ENCODE results near the gene MUC5B. TPM values are rescaled to one million over a fixed set of nuclear protein-coding genes. Genes with fewer than 3 reads are reported as not detected.
A peak's percentile ranks its signal among the peaks of the same experiment; 100 is the strongest.

The MUC5B gene
- total and polyA plus RNA-seq, 9 donors: 0.02 to 35.3 (median 1.1) TPM; not detected in 1

DNA sequence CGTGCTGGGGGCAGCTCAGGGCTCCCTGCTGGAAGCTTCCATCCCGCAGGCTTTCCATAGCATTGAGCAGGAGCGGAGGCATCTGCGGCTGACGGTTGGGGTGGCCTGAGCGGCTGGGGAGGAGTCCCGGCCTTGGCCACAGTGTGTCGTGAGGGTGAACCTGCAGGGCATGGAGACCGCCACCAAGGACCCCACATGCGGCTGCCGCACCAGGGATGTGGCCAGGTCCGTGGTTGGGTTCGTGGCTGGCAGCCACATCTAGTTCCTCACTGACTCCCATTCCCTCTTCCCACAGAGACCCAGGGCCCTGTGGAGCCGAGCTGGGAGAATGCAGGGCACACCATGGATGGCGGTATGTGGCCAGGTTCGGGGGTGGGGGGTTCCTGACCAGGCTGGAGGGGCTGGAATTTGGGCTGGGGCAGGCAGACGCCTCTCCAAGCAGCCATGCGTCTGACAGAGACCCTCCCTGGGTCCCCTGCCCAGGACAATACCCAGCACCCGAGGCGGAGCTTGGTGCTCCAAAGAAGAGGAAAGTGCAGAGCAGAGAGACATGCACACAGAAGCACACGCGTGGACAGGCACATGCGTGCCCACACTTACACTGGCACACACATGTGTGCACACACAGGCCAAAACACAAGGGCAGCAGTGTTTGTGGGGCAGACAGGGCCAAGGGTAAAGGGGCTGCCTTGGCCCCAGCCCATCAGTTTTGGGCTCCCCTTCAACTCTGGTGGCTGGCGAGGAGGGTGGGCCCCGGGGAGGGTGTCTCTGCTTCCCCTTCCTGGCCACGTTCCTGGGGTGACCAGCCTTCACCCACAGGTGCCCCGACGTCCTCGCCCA is 2.7 kb downstream of the MUC5B start:
- H3K27me3 ChIP-seq: peaks cover 3% of the 10 kb centered on the region
- no peaks in the 10 kb centered on the region for H3K36me3 ChIP-seq
- no peak overlapping the region for H3K27ac ChIP-seq
- 82 to 83% (median 82%) methylated on average over 29 of the region's 29 CpGs for WGBS, 3 donors
- H3K9me3 ChIP-seq: no peaks in the 10 kb centered on the region
- DNase-seq: peak in 2 of 5 donors; percentile 8 to 23
- no peak overlapping the region for H3K4me3 ChIP-seq
- TF ChIP-seq, protein P1, sequence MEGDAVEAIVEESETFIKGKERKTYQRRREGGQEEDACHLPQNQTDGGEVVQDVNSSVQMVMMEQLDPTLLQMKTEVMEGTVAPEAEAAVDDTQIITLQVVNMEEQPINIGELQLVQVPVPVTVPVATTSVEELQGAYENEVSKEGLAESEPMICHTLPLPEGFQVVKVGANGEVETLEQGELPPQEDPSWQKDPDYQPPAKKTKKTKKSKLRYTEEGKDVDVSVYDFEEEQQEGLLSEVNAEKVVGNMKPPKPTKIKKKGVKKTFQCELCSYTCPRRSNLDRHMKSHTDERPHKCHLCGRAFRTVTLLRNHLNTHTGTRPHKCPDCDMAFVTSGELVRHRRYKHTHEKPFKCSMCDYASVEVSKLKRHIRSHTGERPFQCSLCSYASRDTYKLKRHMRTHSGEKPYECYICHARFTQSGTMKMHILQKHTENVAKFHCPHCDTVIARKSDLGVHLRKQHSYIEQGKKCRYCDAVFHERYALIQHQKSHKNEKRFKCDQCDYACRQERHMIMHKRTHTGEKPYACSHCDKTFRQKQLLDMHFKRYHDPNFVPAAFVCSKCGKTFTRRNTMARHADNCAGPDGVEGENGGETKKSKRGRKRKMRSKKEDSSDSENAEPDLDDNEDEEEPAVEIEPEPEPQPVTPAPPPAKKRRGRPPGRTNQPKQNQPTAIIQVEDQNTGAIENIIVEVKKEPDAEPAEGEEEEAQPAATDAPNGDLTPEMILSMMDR (IDR thresholded peaks at IDR 0.05): no peak
- no peak for TF ChIP-seq EP300 (IDR thresholded peaks at IDR 0.05)
- no peak for TF ChIP-seq POLR2A (IDR thresholded peaks at IDR 0.05)
- H3K4me1 ChIP-seq (ENCODE audit: insufficient read depth): no peaks in the 10 kb centered on the region
- intact Hi-C loops (cut with DNase I): no loop called here

DNA sequence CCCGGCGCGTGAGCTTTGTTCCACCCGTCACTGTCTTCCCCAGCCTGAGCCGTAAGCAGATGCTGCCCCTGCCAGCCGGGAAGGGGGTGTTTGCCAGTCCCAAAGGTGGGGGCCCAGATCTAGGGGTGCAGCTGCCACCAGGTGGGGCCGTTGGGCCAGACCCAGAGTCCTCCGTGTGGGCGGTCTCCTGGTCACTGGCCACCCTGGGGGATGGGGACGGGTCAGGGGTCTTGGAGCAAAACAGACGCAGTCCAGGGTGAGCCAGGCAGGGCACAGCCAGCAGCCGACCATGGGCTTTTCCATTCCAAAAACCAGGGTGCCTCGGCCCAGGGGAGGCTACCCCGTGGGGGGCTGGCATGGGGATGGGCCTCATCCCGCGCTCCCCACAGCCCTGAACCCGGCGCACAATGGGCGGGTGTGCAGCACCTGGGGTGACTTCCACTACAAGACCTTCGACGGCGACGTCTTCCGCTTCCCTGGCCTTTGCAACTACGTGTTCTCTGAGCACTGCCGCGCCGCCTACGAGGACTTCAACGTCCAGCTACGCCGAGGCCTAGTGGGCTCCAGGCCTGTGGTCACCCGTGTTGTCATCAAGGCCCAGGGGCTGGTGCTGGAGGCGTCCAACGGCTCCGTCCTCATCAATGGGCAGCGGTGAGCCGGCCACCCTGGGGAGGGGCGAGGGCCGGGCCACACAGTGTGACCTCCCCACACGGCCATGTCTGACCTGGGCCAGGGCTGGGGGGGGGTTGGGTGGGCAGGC is 3.5 kb downstream of the MUC5B start:
- Histone ChIP-seq H3K4me3 (no peak overlapping the region), H3K9me3 (no peaks in the 10 kb centered on the region), H3K27me3 (peaks cover 3% of the 10 kb centered on the region), H3K4me1 (ENCODE audit: insufficient read depth) (no peaks in the 10 kb centered on the region), H3K27ac (no peak overlapping the region), H3K36me3 (no peaks in the 10 kb centered on the region)
- intact Hi-C loops (cut with DNase I): no loop called here
- WGBS, 3 donors: 63 to 68% (median 65%) methylated on average over 41 of the region's 41 CpGs
- DNase-seq: peak in 2 of 5 donors; percentile 16 to 29
- no peak for TF ChIP-seq EP300 (IDR thresholded peaks at IDR 0.05)
- TF ChIP-seq, protein P1 (IDR thresholded peaks at IDR 0.05): no peak
- TF ChIP-seq POLR2A (IDR thresholded peaks at IDR 0.05): no peak

DNA sequence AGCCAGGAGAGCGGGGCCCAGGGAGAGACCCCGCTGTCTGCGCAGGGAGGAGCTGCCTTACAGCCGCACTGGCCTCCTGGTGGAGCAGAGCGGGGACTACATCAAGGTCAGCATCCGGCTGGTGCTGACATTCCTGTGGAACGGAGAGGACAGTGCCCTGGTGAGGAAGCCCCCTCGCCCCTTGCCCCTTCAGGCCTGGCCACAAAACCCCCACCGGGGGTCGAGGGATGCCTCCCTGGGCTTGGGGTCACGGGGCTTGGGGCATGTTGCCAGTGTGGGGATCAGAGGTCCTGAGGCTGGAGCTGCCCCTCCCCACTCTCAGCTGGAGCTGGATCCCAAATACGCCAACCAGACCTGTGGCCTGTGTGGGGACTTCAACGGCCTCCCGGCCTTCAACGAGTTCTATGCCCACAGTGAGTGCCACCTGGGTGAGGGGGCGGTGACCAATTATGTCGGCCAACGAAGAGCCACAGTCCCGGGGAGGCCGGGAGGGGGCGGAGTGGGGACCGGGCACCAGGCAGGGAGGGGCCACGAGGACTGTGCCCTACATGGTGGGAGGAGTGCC is 4.2 kb downstream of the MUC5B start:
- Histone ChIP-seq H3K4me3 (no peak overlapping the region), H3K27ac (no peak overlapping the region), H3K4me1 (ENCODE audit: insufficient read depth) (no peaks in the 10 kb centered on the region), H3K9me3 (no peaks in the 10 kb centered on the region), H3K36me3 (no peaks in the 10 kb centered on the region), H3K27me3 (peaks cover 3% of the 10 kb centered on the region)
- intact Hi-C loops (cut with DNase I): no loop called here
- DNase-seq: peak in 1 of 5 donors; percentile 16
- 24 to 31% (median 31%) methylated on average over 16 to 23 of the region's 23 CpGs for WGBS, 3 donors
- TF ChIP-seq, protein P1 (IDR thresholded peaks at IDR 0.05): no peak
- no peak for TF ChIP-seq POLR2A (IDR thresholded peaks at IDR 0.05)
- no peak for TF ChIP-seq EP300 (IDR thresholded peaks at IDR 0.05)

DNA sequence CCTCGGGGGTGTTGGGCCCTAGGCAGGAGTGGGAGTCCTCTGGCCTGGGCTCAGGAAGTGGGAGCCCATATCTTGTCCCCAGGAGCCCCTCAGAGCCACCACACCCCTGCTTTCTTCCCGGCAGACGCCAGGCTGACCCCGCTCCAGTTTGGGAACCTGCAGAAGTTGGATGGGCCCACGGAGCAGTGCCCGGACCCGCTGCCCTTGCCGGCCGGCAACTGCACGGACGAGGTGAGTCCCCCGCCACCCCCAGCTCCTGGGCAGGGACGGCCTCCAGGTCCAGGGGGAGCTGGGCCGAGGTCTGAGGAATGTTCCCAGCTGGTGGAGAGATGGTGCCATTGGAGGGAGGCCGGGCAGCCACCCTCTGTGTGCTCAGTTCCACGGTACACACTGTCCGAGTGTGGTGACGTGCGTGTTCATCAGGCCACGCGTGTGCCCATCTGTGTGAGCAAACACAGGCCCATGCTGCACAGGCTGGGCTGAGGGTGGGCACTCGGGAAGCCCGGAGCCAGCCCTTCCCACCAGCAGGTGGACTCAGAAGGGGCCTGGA is 4.8 kb downstream of the MUC5B start:
- H3K4me1 ChIP-seq (ENCODE audit: insufficient read depth): no peaks in the 10 kb centered on the region
- peak in 1 of 5 donors; percentile 4 for DNase-seq
- H3K36me3 ChIP-seq: no peaks in the 10 kb centered on the region
- TF ChIP-seq, protein P1 (IDR thresholded peaks at IDR 0.05): no peak
- TF ChIP-seq POLR2A (IDR thresholded peaks at IDR 0.05) (no peak), EP300 (IDR thresholded peaks at IDR 0.05) (no peak)
- WGBS, 3 donors: 73 to 88% (median 78%) methylated on average over 14 to 23 of the region's 23 CpGs
- intact Hi-C loops (cut with DNase I): no loop called here
- no peaks in the 10 kb centered on the region for H3K9me3 ChIP-seq
- no peak overlapping the region for H3K27ac ChIP-seq
- H3K4me3 ChIP-seq: no peak overlapping the region
- H3K27me3 ChIP-seq: peaks cover 3% of the 10 kb centered on the region

Data from ovary (tissue), 9 donors.